Astrocyte of the cerebellum (primary cell): ENCODE data around the gene LPCAT1.

Experiments used
- DNase-seq: peaks from one replicate; pipeline ENCODE4 v3.0.0-alpha.2; 2011; ENCODE audit warnings: low read depth
- H3K4me3 ChIP-seq: 2 replicates; pipeline ENCODE4 v1.5.1; 2011; ENCODE audit warnings: mild to moderate bottlenecking, low read depth, low read length, moderate library complexity
- CTCF ChIP-seq: IDR thresholded peaks from 2 replicates; pipeline ENCODE4 v1.5.1; 2012; ENCODE audit warnings: low read length, low read depth, moderate library complexity, mild to moderate bottlenecking; ENCODE audit errors: missing control alignments
- in situ Hi-C: cut with HindIII; loops from 2 replicates; pipeline ENCODE4 v1.10.0; 2017; ENCODE audit warnings: low sequenced_read_pairs

The LPCAT1 gene

DNA sequence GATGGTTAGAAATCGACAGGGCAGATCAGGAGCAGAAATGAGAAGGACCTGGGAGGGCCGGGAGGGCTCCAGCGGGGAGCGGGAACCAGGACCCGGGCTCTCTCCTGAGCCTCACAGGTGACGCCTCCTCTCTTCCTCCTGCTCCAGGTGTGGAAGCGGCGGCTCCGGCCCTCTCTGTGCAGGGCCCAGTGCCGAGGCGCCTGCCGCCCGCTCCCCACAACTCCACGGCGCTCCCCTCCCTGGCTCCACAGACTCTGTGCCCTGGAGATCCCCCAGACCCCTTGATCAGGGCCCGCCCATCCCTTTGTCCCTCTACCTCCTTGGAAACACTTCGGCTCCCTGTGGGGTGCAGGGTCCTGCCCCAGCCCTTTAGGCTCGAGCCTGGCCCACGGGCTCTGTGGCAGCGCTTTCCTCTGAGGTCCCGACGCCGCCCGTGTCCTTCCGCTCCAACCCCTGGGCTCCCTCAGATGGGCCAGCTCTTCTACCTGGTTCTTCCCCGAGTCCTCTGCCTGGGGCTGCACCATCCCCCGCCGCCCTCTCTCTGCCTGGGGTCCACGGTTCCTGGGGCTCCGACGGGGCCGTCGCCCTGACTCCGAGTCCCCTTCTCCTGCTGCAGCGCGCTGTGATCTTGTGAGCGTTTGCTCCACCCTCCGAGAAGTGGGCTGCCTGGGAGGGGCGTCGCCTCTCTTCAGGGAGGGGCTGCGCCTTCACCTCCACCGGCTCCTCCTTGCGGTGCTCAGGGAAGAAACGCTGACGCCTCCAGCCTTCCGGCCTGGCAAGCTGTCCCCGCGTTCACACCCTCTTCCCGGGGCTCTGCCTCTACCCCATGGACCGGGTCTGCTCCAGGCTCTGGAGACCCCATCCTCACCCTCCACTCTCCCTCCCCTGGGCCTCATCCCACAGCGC is 56.2 kb downstream of the LPCAT1 start:
- DNase-seq: no peak
- no peak overlapping the region for H3K4me3 ChIP-seq
- no peak for TF ChIP-seq CTCF
- in situ Hi-C loops: no loop called here

DNA sequence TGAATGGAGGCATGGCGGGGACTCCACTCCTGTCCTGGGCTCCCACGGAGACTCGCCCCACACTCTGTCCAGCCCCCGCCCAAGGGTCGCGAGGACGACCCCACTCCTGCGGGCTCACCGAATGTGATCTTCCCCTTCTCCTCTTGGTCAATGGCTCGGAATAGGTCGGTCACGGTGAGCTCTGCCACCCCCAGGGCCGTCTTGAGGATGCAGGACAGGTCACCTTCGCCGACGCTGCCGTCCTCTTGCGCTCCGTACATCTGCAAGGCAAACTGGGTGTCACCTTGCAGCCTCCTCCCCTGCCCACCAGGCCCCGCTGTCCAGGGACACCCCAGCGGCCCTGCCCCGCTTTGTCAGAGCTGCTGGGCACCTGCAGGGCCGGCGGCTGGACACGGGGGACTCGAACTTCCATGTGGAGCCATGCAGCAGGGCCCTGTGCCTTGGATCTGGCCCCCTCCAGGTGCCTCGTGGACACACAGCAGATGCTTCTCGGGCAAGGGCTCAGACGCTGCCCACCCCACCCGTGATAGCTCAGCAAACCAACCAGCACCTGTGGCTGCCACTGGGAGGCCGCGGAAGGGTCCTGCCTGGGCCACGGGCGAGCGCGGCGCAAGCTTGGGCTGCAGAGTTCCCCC is 57.0 kb downstream of the LPCAT1 start:
- no peak overlapping the region for H3K4me3 ChIP-seq
- TF ChIP-seq CTCF: no peak
- DNase-seq: no peak
- in situ Hi-C loops: no loop called here

- H3K4me3 ChIP-seq: no peak overlapping the region
- no peak for TF ChIP-seq CTCF
- no peak for DNase-seq
Observed at GRCh38 chr5:1465966-1466471, 57.7 kb downstream of the LPCAT1 start.

DNA sequence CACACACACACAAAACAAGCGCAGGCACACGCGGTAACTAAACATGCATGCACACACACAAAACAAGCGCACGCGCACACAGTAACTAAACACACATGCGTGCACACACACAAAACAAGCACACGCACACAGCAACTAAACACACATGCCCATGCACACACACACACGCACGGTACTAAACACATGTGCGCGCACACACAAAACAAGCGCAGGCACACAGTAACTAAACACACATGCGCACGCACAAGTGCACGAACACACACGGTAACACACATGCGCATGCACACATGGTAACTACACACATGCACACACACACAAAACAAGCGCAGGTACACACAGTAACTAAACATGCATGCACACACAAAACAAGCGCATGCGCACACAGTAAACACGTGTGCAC is 58.6 kb downstream of the LPCAT1 start:
- no peak for DNase-seq
- no peak for TF ChIP-seq CTCF
- in situ Hi-C loops: no loop called here
- H3K4me3 ChIP-seq: no peak overlapping the region

More at GRCh38 chr5:1465966-1466471, 57.7 kb downstream of the LPCAT1 start:
- in situ Hi-C loops: no loop called here

DNA sequence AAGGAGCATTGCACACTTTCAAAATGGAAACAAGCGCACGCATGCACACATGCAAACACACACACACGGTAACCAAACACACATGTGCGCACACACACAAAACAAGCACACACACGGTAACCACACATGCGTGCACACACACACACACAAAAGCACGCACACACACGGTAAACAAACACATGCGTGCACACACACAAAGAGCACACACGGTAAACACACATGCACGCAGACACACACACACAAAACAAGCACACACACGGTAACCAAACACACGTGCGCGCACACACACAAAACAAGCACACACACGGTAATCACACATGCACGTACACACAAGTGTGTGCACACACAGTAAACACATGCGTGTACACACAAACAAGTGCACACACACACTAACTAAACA is 59.2 kb downstream of the LPCAT1 start:
- in situ Hi-C loops: no loop called here

DNA sequence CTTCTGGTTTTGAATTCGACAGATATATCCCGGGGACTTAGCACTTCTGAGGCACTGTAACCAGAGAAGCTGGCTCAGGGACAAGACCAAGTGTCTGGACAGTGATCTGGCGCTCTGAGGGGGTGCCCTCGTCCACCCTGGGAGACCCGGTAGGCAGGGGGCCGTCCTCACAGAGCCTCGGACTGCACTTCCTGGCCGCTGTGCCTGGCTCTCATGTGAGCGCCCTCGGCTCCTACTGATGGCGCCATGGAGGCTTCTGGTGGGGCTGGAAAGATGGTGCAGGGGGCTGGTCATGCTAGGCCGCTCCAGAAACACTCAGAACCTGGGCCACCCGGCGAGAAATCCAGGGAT is 59.7 kb downstream of the LPCAT1 start:
- DNase-seq: no peak
- no peak for TF ChIP-seq CTCF
- in situ Hi-C loops: no loop called here
- no peak overlapping the region for H3K4me3 ChIP-seq

More for the DNA sequence above, 59.2 kb downstream of the LPCAT1 start:
- H3K4me3 ChIP-seq: no peak overlapping the region
- TF ChIP-seq CTCF: no peak
- DNase-seq: no peak
